Mammary epithelial cell (primary cell): ENCODE results near the gene NRG2.

Experiments
- CTCF ChIP-seq, 2 donors: IDR thresholded peaks in 1 of 2; conservative IDR thresholded peaks in 1 of 2; 2 replicates each; pipeline ENCODE4 v1.5.1; 2011 to 2012; ENCODE audit warnings: inconsistent platforms in 2 of 2, low read length in 2 of 2, mild to moderate bottlenecking in 2 of 2, control low read depth in 1 of 2, low read depth in 1 of 2; ENCODE audit not compliant: insufficient read depth in 1 of 2; ENCODE audit errors: extremely low read depth in 1 of 2
- EZH2 ChIP-seq: IDR thresholded peaks from 2 replicates; pipeline ENCODE4 v1.6.1; 2012; ENCODE audit warnings: low read length, inconsistent platforms, borderline replicate concordance

GRCh38 chr5:139825690-139826089 is 217.4 kb downstream of the NRG2 start:
- TF ChIP-seq CTCF (conservative IDR thresholded peaks at IDR 0.05 in 1 of 2, IDR thresholded peaks at IDR 0.05 in 1 of 2; ENCODE audit: extremely low read depth in 1 of 2, insufficient read depth in 1 of 2, low read depth in 1 of 2, low read length in 2 of 2) (no peak), EZH2 (no peak)
